Smooth muscle cell (in vitro differentiated cells): ENCODE measurements around the gene PCBP3. TPM values are rescaled to one million over a fixed set of nuclear protein-coding genes. Genes with fewer than 3 reads are reported as not detected.

Source experiments
- DNase-seq: peaks from one replicate; lab custom pipeline; 2025; ENCODE audit not compliant: unreplicated experiment; lab: John Stamatoyannopoulos, UW
- H2AFZ ChIP-seq: fragments of 200-600 bp; sonication (generic); 2 replicates; pipeline ENCODE4 v1.6.0; 2016; ENCODE audit warnings: antibody characterized with exemption, low read depth, mild to moderate bottlenecking
- H3F3A ChIP-seq: fragments of 200-600 bp; sonication (generic); 2 replicates; pipeline ENCODE4 v1.6.0; 2017; ENCODE audit warnings: antibody characterized with exemption, low read depth
- H3K27ac ChIP-seq: fragments of 200-600 bp; sonication (generic); 2 replicates; pipeline ENCODE4 v1.5.1; 2016; ENCODE audit warnings: low read depth, mild to moderate bottlenecking
- H3K27me3 ChIP-seq: fragments of 200-600 bp; sonication (generic); 2 replicates; pipeline ENCODE4 v1.6.1; 2016; ENCODE audit warnings: low read depth, mild to moderate bottlenecking
- H3K36me3 ChIP-seq: fragments of 200-600 bp; sonication (generic); 2 replicates; pipeline ENCODE4 v1.5.1; 2016; ENCODE audit warnings: low read depth
- H3K4me1 ChIP-seq: fragments of 200-600 bp; sonication (generic); 2 replicates; pipeline ENCODE4 v1.5.1; 2016; ENCODE audit warnings: low read depth
- H3K4me2 ChIP-seq: fragments of 200-600 bp; sonication (generic); 2 replicates; pipeline ENCODE4 v1.6.0; 2016; ENCODE audit warnings: mild to moderate bottlenecking
- H3K4me3 ChIP-seq: fragments of 200-600 bp; sonication (generic); 2 replicates; pipeline ENCODE4 v1.5.1; 2016; ENCODE audit warnings: mild to moderate bottlenecking
- H3K79me2 ChIP-seq: fragments of 200-600 bp; sonication (generic); 2 replicates; pipeline ENCODE4 v1.6.0; 2016; ENCODE audit warnings: low read depth, mild to moderate bottlenecking
- H3K9ac ChIP-seq: fragments of 200-600 bp; sonication (generic); 2 replicates; pipeline ENCODE4 v1.6.0; 2016; ENCODE audit warnings: low read depth
- H3K9me3 ChIP-seq: fragments of 200-600 bp; sonication (generic); replicated peaks from 2 replicates; pipeline ENCODE4 v1.5.1; 2016; ENCODE audit warnings: low read depth
- H4K20me1 ChIP-seq: fragments of 200-600 bp; sonication (generic); 2 replicates; pipeline ENCODE4 v1.6.0; 2016; ENCODE audit warnings: low read depth
- WGBS: methylation state at CpG from one replicate; pipeline ENCODE4 v1.1.7; 2016; ENCODE audit warnings: low lambda C conversion rate; 5-methylcytosine and 5-hydroxymethylcytosine counted together
- polyA plus RNA-seq: library from polyadenylated mRNA; unstranded; fragments of >200 nt; fragmentation: Nextera tagmentation; extraction: Ambion mirVana; gene quantifications from 2 replicates; pipeline ENCODE4 v1.2.1, GENCODE V29; 2016
- total RNA-seq: library from RNA; depleted of rRNA; stranded (reverse); fragments of >200 nt; gene quantifications from 2 replicates; pipeline ENCODE4 v1.2.3, GENCODE V29; 2014
- TF ChIP-seq, protein P1 (sequence below): fragments of 200-600 bp; sonication (generic); IDR thresholded peaks from 2 replicates; pipeline ENCODE4 v1.5.1; 2017; ENCODE audit warnings: borderline replicate concordance, mild to moderate bottlenecking, antibody characterized with exemption; ENCODE audit not compliant: insufficient read depth, poor library complexity, severe bottlenecking

Gene PCBP3
- total and polyA plus RNA-seq, 2 experiments from 2014 or later = 8.9 to 23.1 TPM

- H3F3A ChIP-seq = no peaks in the 10 kb centered on the region
- H3K79me2 ChIP-seq = no peaks in the 10 kb centered on the region
- TF ChIP-seq, protein P1, sequence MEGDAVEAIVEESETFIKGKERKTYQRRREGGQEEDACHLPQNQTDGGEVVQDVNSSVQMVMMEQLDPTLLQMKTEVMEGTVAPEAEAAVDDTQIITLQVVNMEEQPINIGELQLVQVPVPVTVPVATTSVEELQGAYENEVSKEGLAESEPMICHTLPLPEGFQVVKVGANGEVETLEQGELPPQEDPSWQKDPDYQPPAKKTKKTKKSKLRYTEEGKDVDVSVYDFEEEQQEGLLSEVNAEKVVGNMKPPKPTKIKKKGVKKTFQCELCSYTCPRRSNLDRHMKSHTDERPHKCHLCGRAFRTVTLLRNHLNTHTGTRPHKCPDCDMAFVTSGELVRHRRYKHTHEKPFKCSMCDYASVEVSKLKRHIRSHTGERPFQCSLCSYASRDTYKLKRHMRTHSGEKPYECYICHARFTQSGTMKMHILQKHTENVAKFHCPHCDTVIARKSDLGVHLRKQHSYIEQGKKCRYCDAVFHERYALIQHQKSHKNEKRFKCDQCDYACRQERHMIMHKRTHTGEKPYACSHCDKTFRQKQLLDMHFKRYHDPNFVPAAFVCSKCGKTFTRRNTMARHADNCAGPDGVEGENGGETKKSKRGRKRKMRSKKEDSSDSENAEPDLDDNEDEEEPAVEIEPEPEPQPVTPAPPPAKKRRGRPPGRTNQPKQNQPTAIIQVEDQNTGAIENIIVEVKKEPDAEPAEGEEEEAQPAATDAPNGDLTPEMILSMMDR = no peak
- no peak overlapping the region for H2AFZ ChIP-seq
- no peaks in the 10 kb centered on the region for H4K20me1 ChIP-seq
- H3K27me3 ChIP-seq = no peaks in the 10 kb centered on the region
- no peak overlapping the region for H3K27ac ChIP-seq
- H3K4me2 ChIP-seq = no peak overlapping the region
- H3K9ac ChIP-seq = no peak overlapping the region
- H3K36me3 ChIP-seq = no peaks in the 10 kb centered on the region
- no peak overlapping the region for H3K4me3 ChIP-seq
- DNase-seq = no peak
- H3K9me3 ChIP-seq = no peaks in the 10 kb centered on the region
- H3K4me1 ChIP-seq = no peaks in the 10 kb centered on the region
- 91% methylated on average over 17 of the region's 19 CpGs for WGBS
These were observed 262.8 kb downstream of the PCBP3 start for GRCh38 chr21:45906196-45906805.

- Histone ChIP-seq H3K4me3 (no peak overlapping the region), H3K79me2 (no peaks in the 10 kb centered on the region)
- 98% methylated on average over 13 of the region's 13 CpGs for WGBS
These were observed 263.3 kb downstream of the PCBP3 start for GRCh38 chr21:45906859-45907258.

DNA sequence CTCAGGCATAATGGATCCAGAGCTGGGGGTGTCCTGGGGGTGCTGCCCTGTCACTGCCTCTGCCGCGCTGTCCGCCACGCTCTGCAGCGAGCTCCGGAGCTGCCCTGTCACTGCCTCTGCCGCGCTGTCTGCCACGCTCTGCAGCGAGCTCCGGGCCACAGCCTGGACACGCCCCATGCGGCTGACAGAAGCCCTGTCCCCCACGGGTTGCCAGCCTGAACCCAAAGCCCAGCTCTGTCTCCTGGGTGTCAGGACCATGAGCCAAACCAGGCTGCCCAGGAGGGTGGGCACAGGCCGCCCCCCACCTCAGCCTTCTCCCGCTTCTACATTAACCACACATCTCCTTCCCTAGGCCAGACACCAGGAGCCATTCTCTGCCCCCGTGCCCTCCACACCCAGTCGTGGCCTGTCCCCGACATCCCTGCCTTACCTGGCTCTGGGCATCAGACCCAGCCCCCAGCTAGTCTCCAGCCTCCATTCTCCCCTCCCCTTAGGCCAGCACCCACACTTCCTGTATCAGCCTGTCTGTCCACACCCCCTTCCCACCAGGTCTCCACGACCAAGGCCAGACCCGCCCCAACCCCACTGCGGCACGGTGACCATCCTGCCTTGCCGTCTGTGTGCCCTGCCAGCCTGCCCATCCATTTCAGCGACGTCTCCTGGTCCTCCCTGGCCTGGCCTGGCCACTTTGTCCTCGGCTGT, 265.2 kb downstream of the PCBP3 start:
- Histone ChIP-seq H3K4me3 (no peak overlapping the region), H3K9ac (no peak overlapping the region), H3K27me3 (no peaks in the 10 kb centered on the region), H3K9me3 (no peaks in the 10 kb centered on the region), H2AFZ (no peak overlapping the region), H3K27ac (no peak overlapping the region), H3K79me2 (no peaks in the 10 kb centered on the region), H3K4me2 (no peak overlapping the region), H3K4me1 (no peaks in the 10 kb centered on the region), H3K36me3 (no peaks in the 10 kb centered on the region), H3F3A (no peaks in the 10 kb centered on the region), H4K20me1 (no peaks in the 10 kb centered on the region)
- 95% methylated on average over 25 of the region's 27 CpGs for WGBS
- TF ChIP-seq, protein P1 = no peak
- no peak for DNase-seq

More at GRCh38 chr21:45906859-45907258, 263.3 kb downstream of the PCBP3 start:
- Histone ChIP-seq H2AFZ (no peak overlapping the region), H3K27ac (no peak overlapping the region), H3K36me3 (no peaks in the 10 kb centered on the region), H3K9me3 (no peaks in the 10 kb centered on the region), H3F3A (no peaks in the 10 kb centered on the region), H3K27me3 (no peaks in the 10 kb centered on the region), H4K20me1 (no peaks in the 10 kb centered on the region), H3K4me2 (no peak overlapping the region), H3K4me1 (no peaks in the 10 kb centered on the region), H3K9ac (no peak overlapping the region)
- TF ChIP-seq, protein P1 = no peak
- DNase-seq = no peak
